ENCODE measurements around the gene PALM3.
"Not testable (repeated sequence)": the region's sequence is repeated elsewhere in the genome, so short reads cannot be mapped to it uniquely, and the experiment has no call there.

PALM3 gene

DNA sequence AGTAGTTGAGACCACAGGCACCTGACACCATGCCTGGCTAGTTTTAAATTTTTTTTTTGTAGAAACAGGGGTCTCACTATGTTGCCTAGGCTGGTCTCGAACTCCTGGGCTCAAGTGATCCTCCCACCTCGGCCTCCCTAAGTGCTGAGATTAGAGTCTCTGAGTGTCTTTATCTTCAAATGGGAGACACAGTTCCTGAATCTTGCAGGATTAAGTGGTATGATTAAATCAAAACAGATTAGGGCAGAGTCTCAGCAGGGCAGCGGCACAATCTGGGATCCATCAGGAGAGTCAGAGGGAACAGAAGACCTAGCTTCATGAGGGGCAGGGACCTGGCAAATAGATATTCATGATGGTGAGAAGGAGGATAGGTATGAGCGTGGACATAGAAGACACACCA, 33.0 kb downstream of the PALM3 start:
- TF ChIP-seq, protein P1, sequence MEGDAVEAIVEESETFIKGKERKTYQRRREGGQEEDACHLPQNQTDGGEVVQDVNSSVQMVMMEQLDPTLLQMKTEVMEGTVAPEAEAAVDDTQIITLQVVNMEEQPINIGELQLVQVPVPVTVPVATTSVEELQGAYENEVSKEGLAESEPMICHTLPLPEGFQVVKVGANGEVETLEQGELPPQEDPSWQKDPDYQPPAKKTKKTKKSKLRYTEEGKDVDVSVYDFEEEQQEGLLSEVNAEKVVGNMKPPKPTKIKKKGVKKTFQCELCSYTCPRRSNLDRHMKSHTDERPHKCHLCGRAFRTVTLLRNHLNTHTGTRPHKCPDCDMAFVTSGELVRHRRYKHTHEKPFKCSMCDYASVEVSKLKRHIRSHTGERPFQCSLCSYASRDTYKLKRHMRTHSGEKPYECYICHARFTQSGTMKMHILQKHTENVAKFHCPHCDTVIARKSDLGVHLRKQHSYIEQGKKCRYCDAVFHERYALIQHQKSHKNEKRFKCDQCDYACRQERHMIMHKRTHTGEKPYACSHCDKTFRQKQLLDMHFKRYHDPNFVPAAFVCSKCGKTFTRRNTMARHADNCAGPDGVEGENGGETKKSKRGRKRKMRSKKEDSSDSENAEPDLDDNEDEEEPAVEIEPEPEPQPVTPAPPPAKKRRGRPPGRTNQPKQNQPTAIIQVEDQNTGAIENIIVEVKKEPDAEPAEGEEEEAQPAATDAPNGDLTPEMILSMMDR (IDR thresholded peaks at IDR 0.05; ENCODE audit: borderline replicate concordance, insufficient read depth, low read depth, low read length), result no peak
- no peak overlapping the region for H3K4me3 ChIP-seq (ENCODE audit: low read depth, low read length)

DNA sequence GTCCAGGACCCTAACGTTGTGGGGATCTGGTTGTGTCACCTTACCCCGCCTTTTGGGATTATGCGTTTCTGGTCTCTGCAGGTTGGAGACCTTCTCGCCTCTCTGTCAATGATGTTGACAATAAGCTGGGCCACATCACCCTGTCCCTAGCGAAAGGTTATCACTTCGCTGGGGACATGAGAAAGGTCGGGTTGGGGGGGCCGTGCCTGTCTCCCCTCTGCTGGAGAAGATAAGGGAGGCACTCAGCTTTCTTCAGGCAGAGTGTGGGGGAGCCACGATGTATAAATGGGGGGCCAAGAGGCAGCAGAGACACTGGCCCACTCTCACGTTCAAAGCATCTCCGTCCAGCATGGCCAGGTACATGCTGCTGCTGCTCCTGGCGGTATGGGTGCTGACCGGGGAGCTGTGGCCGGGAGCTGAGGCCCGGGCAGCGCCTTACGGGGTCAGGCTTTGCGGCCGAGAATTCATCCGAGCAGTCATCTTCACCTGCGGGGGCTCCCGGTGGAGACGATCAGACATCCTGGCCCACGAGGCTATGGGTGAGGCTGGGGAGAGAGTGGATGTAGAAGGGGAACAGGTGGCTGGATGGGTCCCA, 33.9 kb downstream of the PALM3 start, which contains the start of gene RLN3:
TSS of gene RLN3 (plus strand) at position 293 of the 595 bp plus-strand sequence. CDS start at position 350, 57 bp downstream.
- no peak within 1 kb of the TSS for H3K4me3 ChIP-seq (ENCODE audit: low read depth, low read length)
- TF ChIP-seq, protein P1 (IDR thresholded peaks at IDR 0.05; ENCODE audit: borderline replicate concordance, insufficient read depth, low read depth, low read length), result no peak

DNA sequence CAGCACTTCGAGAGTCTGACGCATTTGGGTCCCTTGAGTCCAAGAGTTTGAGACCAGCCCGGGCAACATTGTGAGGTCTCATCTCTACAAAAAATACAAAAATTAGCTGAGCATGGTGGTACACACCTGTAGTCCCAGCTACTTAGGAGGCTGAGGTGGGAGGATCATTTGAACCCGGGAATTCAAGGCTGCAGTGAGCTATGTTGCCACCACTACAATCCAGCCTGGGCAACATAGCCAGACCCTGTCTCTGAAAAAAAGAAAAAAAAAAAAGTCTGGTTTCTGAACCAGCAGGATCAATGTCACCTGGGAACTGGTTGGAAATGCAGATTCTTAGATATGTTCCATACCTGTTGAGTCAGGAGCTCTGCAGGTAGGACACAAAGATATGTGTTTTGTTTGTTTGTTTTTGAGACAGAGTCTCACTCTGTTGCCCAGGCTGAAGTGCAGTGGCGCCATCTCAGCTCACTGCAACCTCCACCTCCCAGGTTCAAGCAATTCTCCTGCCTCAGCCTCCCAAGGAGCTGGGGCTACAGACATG, 35.2 kb downstream of the PALM3 start:
- not testable (repeated sequence) for H3K4me3 ChIP-seq (ENCODE audit: low read depth, low read length)

DNA sequence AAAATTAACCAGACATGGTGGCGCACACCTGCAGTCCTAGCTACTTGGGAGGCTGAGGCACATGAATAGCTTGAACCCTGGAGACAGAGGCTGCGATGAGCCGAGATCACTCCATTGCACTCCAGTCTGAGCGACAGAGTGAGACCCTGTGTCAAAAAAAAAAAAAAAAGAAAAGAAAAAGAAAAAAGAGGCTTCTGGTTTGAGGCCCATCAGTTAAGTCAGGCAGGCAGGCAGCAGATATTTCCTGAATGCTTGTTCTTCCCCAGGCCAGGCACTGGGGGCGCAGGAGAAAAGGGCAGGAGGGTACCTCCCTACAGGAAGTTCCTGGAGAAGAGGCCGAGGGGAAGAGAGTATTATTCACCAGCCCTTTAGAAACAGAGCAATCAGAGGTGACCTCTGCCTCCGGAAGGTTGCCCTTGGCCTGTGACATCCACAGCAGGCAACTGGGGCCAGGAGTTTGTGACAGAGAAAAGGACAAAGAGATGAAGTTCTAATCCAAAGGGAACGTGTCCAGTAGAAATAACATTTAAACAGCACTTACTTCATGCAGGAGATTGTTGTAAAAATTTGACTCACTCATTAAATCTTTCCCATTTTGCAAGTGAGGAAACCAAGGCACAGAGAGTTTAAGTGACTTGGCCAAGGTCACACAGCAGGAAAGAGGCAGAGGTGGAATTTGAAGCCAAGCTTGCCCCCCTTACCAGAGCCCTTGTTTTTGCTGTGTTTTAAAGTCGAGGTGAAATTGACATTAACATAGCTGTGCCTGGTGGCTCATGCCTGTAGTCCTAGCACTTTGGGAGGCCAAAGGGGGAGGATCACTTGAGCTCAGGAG, 38.3 kb downstream of the PALM3 start:
- TF ChIP-seq, protein P1 (IDR thresholded peaks at IDR 0.05; ENCODE audit: borderline replicate concordance, insufficient read depth, low read depth, low read length), result peak; percentile 58; the same call in 1 of the 2 replicates
- no peak overlapping the region for H3K4me3 ChIP-seq (ENCODE audit: low read depth, low read length)

DNA sequence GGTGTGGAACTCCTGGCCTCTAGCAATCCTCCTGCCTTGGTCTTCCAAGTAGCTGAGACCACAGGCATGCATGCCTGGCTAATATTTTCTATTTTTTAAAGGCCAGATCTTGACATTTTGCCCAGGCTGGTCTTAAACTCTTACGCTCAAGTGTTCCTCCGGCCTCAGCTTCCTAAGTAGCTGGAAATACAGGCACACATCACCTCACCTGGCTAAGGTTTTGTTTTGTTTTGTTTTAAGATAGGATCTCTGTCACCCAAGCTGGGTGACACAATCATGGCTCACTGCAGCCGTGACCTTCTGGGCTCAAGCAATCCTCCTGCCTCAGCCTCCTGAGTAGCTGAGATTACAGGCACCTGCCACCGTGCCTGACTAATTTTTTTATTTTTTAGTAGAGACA, 39.4 kb downstream of the PALM3 start:
- TF ChIP-seq, protein P1 (IDR thresholded peaks at IDR 0.05; ENCODE audit: borderline replicate concordance, insufficient read depth, low read depth, low read length), result no peak
- H3K4me3 ChIP-seq (ENCODE audit: low read depth, low read length), result no peak overlapping the region

DNA sequence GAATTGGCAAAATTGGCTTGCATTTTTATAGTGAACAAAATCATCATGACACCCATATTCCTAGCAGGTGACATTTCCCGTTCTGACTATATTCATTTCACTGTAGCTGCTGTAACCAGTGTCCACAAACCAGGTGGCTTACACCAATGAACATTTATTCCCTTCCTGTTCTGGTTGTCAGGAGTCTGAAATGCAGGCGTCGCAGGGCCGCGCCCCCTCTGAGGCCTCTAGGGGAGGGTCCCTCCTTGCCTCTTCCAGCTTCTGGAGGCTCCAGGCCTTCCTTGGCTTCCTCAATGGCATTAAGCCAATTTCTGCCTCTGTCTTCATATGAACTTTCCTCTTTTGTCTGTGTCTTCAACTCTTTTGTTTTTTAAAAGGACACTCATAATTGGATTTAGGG, 40.4 kb downstream of the PALM3 start:
- no peak overlapping the region for H3K4me3 ChIP-seq (ENCODE audit: low read depth, low read length)
- TF ChIP-seq, protein P1 (IDR thresholded peaks at IDR 0.05; ENCODE audit: borderline replicate concordance, insufficient read depth, low read depth, low read length), result no peak

DNA sequence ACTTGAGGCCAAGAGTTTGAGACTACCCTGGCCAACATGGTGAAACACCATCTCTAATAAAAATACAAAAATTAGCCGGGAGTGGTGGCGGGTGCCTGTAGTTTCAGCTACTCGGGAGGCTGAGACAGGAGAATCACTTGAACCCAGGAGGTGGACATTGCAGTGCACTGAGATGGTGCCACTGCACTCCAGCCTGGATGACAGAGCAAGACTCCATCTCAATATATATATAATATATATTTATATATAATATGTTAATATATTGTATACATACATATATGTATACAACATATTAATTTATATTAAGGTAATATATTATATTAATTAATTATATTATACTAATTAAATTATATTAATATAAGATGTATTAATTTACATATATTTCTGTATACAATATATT, 42.1 kb downstream of the PALM3 start:
- not testable (repeated sequence) for H3K4me3 ChIP-seq (ENCODE audit: low read depth, low read length)

DNA sequence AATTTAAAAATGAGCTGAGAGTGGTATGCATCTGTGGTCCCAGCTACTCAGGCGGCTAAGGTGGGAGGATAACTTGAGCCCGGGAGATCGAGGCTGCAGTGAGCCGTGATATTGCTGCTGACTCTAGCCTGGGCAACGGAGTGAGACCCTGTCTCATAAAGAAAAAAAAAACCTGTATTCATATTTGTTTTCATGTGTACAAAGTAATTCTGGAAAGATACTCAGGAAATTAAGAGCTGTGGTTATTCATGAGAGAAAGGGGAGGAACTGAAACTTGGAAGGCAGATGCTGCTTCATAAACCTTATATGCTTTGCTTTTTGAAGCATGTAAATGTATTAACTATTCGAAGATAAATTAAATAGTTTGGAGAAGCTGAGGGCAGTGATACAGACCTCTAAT, 42.8 kb downstream of the PALM3 start:
- TF ChIP-seq, protein P1 (IDR thresholded peaks at IDR 0.05; ENCODE audit: borderline replicate concordance, insufficient read depth, low read depth, low read length), result no peak
- no peak overlapping the region for H3K4me3 ChIP-seq (ENCODE audit: low read depth, low read length)

Measured in GM12875 (cell line).